HepG2 (cell line): ENCODE measurements around the gene C20orf96. TPM values are rescaled to one million over a fixed set of nuclear protein-coding genes. Genes with fewer than 3 reads are reported as not detected.
A peak's percentile ranks its signal among the peaks of the same experiment; 100 is the strongest.

ENCODE experiments used
- ATRX ChIP-seq: sonication (generic); formaldehyde crosslinking; IDR thresholded peaks from 2 replicates; pipeline ENCODE4 v1.4.0; 2020; ENCODE audit warnings: missing genetic modification reagents, borderline replicate concordance
- CERS6 ChIP-seq: sonication (generic); formaldehyde crosslinking; IDR thresholded peaks from 2 replicates; pipeline ENCODE4 v1.5.0; 2020; ENCODE audit warnings: missing genetic modification reagents
- HCFC1 ChIP-seq: fragments of 150-350 bp; IDR thresholded peaks from 2 replicates; pipeline ENCODE4 v1.6.1; 2014; ENCODE audit warnings: low read depth, low read length
- HDAC2 ChIP-seq: sonication (generic); formaldehyde crosslinking; IDR thresholded peaks from 2 replicates; pipeline ENCODE4 v1.4.0; 2020; ENCODE audit warnings: missing genetic modification reagents
- HIVEP1 ChIP-seq: sonication (generic); formaldehyde crosslinking; IDR thresholded peaks from 2 replicates; pipeline ENCODE4 v1.4.0; 2020; ENCODE audit warnings: mild to moderate bottlenecking, missing genetic modification reagents
- HMG20B ChIP-seq: conservative IDR thresholded peaks from 2 replicates; pipeline ENCODE4 v1.6.1; 2016; ENCODE audit warnings: missing genetic modification reagents, missing compliant biosample characterization
- HNRNPUL1 ChIP-seq: fragments of 200-400 bp; formaldehyde crosslinking; IDR thresholded peaks from 2 replicates; pipeline ENCODE4 v1.6.1; 2017; ENCODE audit warnings: low read depth, mild to moderate bottlenecking, low read length, moderate library complexity
- MXD3 ChIP-seq: IDR thresholded peaks from 2 replicates; pipeline ENCODE4 v1.6.1; 2016; ENCODE audit warnings: mild to moderate bottlenecking, missing biosample characterization, missing genetic modification reagents
- MYC ChIP-seq: sonication (generic); formaldehyde crosslinking; IDR thresholded peaks from 2 replicates; pipeline ENCODE4 v1.9.0; 2021; ENCODE audit warnings: missing genetic modification reagents, borderline replicate concordance
- REL ChIP-seq: sonication (generic); formaldehyde crosslinking; conservative IDR thresholded peaks from 2 replicates; pipeline ENCODE4 v1.8.0; 2022; ENCODE audit warnings: mild to moderate bottlenecking, missing genetic modification reagents, moderate library complexity
- REPIN1 ChIP-seq: sonication (generic); formaldehyde crosslinking; IDR thresholded peaks from 2 replicates; pipeline ENCODE4 v1.8.0; 2022; ENCODE audit warnings: missing genetic modification reagents, low read depth, mild to moderate bottlenecking, borderline replicate concordance
- TAF15 ChIP-seq: fragments of 200-400 bp; formaldehyde crosslinking; IDR thresholded peaks from one replicate; pipeline ENCODE4 v1.6.1; 2018; ENCODE audit warnings: mild to moderate bottlenecking, low read depth, low read length; ENCODE audit not compliant: poor library complexity, severe bottlenecking
- TMF1 ChIP-seq: sonication (generic); formaldehyde crosslinking; IDR thresholded peaks from 2 replicates; pipeline ENCODE4 v1.8.1; 2022; ENCODE audit warnings: low read depth, missing genetic modification reagents
- ZBTB39 ChIP-seq: sonication (generic); formaldehyde crosslinking; IDR thresholded peaks from 2 replicates; pipeline ENCODE4 v1.5.0; 2020; ENCODE audit warnings: missing genetic modification reagents
- ZNF430 ChIP-seq: sonication (generic); formaldehyde crosslinking; IDR thresholded peaks from 2 replicates; pipeline ENCODE4 v1.9.0; 2021; ENCODE audit warnings: mild to moderate bottlenecking, missing genetic modification reagents
- ZNF510 ChIP-seq: sonication (generic); formaldehyde crosslinking; IDR thresholded peaks from 2 replicates; pipeline ENCODE4 v1.4.0; 2020; ENCODE audit warnings: low read depth, mild to moderate bottlenecking, missing genetic modification reagents
- ZNF782 ChIP-seq: sonication (generic); formaldehyde crosslinking; IDR thresholded peaks from 2 replicates; pipeline ENCODE4 v1.4.0; 2020; ENCODE audit warnings: missing genetic modification reagents, mild to moderate bottlenecking, borderline replicate concordance
- ZNF850 ChIP-seq: sonication (generic); formaldehyde crosslinking; conservative IDR thresholded peaks from 2 replicates; pipeline ENCODE4 v1.9.0; 2021; ENCODE audit warnings: mild to moderate bottlenecking, missing genetic modification reagents
- ZNF879 ChIP-seq: sonication (generic); formaldehyde crosslinking; IDR thresholded peaks from 2 replicates; pipeline ENCODE4 v1.8.1; 2023; ENCODE audit warnings: missing genetic modification reagents
- ZSCAN25 ChIP-seq: sonication (generic); formaldehyde crosslinking; IDR thresholded peaks from 2 replicates; pipeline ENCODE4 v1.8.0; 2022; ENCODE audit warnings: mild to moderate bottlenecking, missing genetic modification reagents
- ZSCAN9 ChIP-seq: IDR thresholded peaks from 2 replicates; pipeline ENCODE4 v1.6.1; 2016; ENCODE audit warnings: borderline replicate concordance
- polyA plus RNA-seq, 8 experiments: library from polyadenylated mRNA; depleted of rRNA in 3 of 8; stranded (reverse) in 7 of 8; unstranded in 1 of 8; fragments of >200 nt; fragmentation: Illumina TruSeq in 4 of 8; extraction: Trizol in 4 of 8; gene quantifications; 2 replicates each; pipeline versions ENCODE4 v1.2.1 to v1.2.3, GENCODE V29; 2011 to 2016; ENCODE audit warnings: low read depth in 4 of 8, missing spikeins in 1 of 8, mixed read lengths in 1 of 8; ENCODE audit not compliant: insufficient read depth in 1 of 8
- total RNA-seq, 5 experiments: library from RNA; depleted of rRNA; stranded (reverse); fragments of >200 nt; fragmentation: Illumina TruSeq; extraction: Trizol; gene quantifications; 2 replicates each; pipeline ENCODE4 v1.2.3, GENCODE V29; 2016; ENCODE audit warnings: low read depth in 1 of 5
- TF ChIP-seq, protein P1 (sequence below): sonication (generic); formaldehyde crosslinking; IDR thresholded peaks from 2 replicates; pipeline ENCODE4 v1.5.0; 2020; ENCODE audit warnings: mild to moderate bottlenecking, missing genetic modification reagents, borderline replicate concordance

C20orf96 gene
- total and polyA plus RNA-seq, 2 of the 13 experiments (the other 11 are each of a cell fraction or from before 2014, with no cell fraction given), result 3.8 to 20.6 TPM

GRCh38 chr20:327186-328026, 36.9 kb upstream of the C20orf96 start (continued):
- TF ChIP-seq ZNF430 (peak; percentile 79), ZNF850 (0 out of 2 replicates have a peak, but pooled peaks have one; percentile 6), HCFC1 (peak; percentile 19; the same call in 1 of the 2 replicates), HNRNPUL1 (0 out of 2 replicates have a peak, but pooled peaks have one; percentile 77), ZSCAN25 (peak; percentile 51; the same call in 1 of the 2 replicates), ATRX (CRISPR knock-in tag) (no peak), ZNF510 (CRISPR knock-in tag) (0 out of 2 replicates have a peak, but pooled peaks have one; percentile 2), MYC (CRISPR knock-in tag) (peak; percentile 87), REL (CRISPR knock-in tag) (no peak), ZNF879 (no peak), TAF15 (peak; percentile 98), HMG20B (CRISPR knock-in tag) (no peak), HIVEP1 (CRISPR knock-in tag) (peak; percentile 93), ZSCAN9 (CRISPR knock-in tag) (peak; percentile 44; the same call in 1 of the 2 replicates), HDAC2 (CRISPR knock-in tag) (no peak), TMF1 (CRISPR knock-in tag) (no peak), ZNF782 (peak; percentile 73), MXD3 (CRISPR knock-in tag) (peak; percentile 66; the same call in 1 of the 2 replicates), CERS6 (CRISPR knock-in tag) (no peak), REPIN1 (CRISPR knock-in tag) (0 out of 2 replicates have a peak, but pooled peaks have one; percentile 7), ZBTB39 (no peak)
- TF ChIP-seq, protein P1, sequence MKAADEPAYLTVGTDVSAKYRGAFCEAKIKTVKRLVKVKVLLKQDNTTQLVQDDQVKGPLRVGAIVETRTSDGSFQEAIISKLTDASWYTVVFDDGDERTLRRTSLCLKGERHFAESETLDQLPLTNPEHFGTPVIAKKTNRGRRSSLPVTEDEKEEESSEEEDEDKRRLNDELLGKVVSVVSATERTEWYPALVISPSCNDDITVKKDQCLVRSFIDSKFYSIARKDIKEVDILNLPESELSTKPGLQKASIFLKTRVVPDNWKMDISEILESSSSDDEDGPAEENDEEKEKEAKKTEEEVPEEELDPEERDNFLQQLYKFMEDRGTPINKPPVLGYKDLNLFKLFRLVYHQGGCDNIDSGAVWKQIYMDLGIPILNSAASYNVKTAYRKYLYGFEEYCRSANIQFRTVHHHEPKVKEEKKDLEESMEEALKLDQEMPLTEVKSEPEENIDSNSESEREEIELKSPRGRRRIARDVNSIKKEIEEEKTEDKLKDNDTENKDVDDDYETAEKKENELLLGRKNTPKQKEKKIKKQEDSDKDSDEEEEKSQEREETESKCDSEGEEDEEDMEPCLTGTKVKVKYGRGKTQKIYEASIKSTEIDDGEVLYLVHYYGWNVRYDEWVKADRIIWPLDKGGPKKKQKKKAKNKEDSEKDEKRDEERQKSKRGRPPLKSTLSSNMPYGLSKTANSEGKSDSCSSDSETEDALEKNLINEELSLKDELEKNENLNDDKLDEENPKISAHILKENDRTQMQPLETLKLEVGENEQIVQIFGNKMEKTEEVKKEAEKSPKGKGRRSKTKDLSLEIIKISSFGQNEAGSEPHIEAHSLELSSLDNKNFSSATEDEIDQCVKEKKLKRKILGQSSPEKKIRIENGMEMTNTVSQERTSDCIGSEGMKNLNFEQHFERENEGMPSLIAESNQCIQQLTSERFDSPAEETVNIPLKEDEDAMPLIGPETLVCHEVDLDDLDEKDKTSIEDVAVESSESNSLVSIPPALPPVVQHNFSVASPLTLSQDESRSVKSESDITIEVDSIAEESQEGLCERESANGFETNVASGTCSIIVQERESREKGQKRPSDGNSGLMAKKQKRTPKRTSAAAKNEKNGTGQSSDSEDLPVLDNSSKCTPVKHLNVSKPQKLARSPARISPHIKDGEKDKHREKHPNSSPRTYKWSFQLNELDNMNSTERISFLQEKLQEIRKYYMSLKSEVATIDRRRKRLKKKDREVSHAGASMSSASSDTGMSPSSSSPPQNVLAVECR (CRISPR knock-in tag), result peak; percentile 91
